Trophoblast cell (in vitro differentiated cells and primary cell): Measurements from ENCODE around the gene NECTIN4.

ENCODE experiments used
- DNase-seq, 2 donors: peaks; one replicate each; pipeline ENCODE4 v3.0.0-alpha.2; 2016
- H2AFZ ChIP-seq: 2 replicates; pipeline ENCODE4 v1.6.1; 2013; ENCODE audit warnings: low read length, moderate library complexity, mild to moderate bottlenecking; ENCODE audit not compliant: insufficient read depth, poor library complexity
- H2AK5ac ChIP-seq: 2 replicates; pipeline ENCODE4 v1.6.1; 2013; ENCODE audit warnings: mild to moderate bottlenecking, low read length
- H2BK120ac ChIP-seq: 2 replicates; pipeline ENCODE4 v1.6.1; 2013; ENCODE audit warnings: low read length, mild to moderate bottlenecking, moderate library complexity; ENCODE audit not compliant: insufficient read depth, poor library complexity
- H2BK12ac ChIP-seq: 2 replicates; pipeline ENCODE4 v1.6.1; 2013; ENCODE audit warnings: mild to moderate bottlenecking, low read length, moderate library complexity
- H2BK5ac ChIP-seq: 2 replicates; pipeline ENCODE4 v1.6.1; 2013; ENCODE audit warnings: low read length, low read depth, moderate library complexity, mild to moderate bottlenecking; ENCODE audit not compliant: poor library complexity
- H3K14ac ChIP-seq: 2 replicates; pipeline ENCODE4 v1.6.1; 2013; ENCODE audit warnings: mild to moderate bottlenecking, low read length
- H3K18ac ChIP-seq: 2 replicates; pipeline ENCODE4 v1.6.1; 2013; ENCODE audit warnings: mild to moderate bottlenecking, low read length
- H3K23ac ChIP-seq: 2 replicates; pipeline ENCODE4 v1.6.1; 2013; ENCODE audit warnings: low read length
- H3K27ac ChIP-seq: 2 replicates; pipeline ENCODE4 v1.5.1; 2013; ENCODE audit warnings: low read depth, mild to moderate bottlenecking, inconsistent platforms, low read length, moderate library complexity
- H3K27me3 ChIP-seq: 2 replicates; pipeline ENCODE4 v1.6.1; 2013; ENCODE audit warnings: inconsistent platforms, mild to moderate bottlenecking, low read length, moderate library complexity; ENCODE audit not compliant: insufficient read depth
- H3K36me3 ChIP-seq, 2 experiments: 1 replicate in 1 of 2; 2 replicates in 1 of 2; pipeline ENCODE4 v1.6.1; 2013; ENCODE audit warnings: low read length in 2 of 2, mild to moderate bottlenecking in 2 of 2, moderate library complexity in 1 of 2; ENCODE audit not compliant: insufficient read depth in 2 of 2, control insufficient read depth in 1 of 2
- H3K4ac ChIP-seq: 2 replicates; pipeline ENCODE4 v1.6.1; 2013; ENCODE audit warnings: low read depth, mild to moderate bottlenecking, low read length, moderate library complexity
- H3K4me1 ChIP-seq, 2 experiments: 1 replicate in 1 of 2; 2 replicates in 1 of 2; pipeline ENCODE4 v1.6.1; 2013; ENCODE audit warnings: low read length in 2 of 2, mild to moderate bottlenecking in 2 of 2, moderate library complexity in 1 of 2; ENCODE audit not compliant: insufficient read depth in 2 of 2, control insufficient read depth in 1 of 2
- H3K4me2 ChIP-seq: 2 replicates; pipeline ENCODE4 v1.6.1; 2013; ENCODE audit warnings: inconsistent platforms, mild to moderate bottlenecking, low read length, moderate library complexity
- H3K4me3 ChIP-seq: 2 replicates; pipeline ENCODE4 v1.5.1; 2013; ENCODE audit warnings: mild to moderate bottlenecking, low read depth, low read length, inconsistent platforms
- H3K79me1 ChIP-seq: one replicate; pipeline ENCODE4 v1.6.1; 2013; ENCODE audit warnings: low read length
- H3K79me2 ChIP-seq: 2 replicates; pipeline ENCODE4 v1.6.1; 2013; ENCODE audit warnings: low read length, mild to moderate bottlenecking; ENCODE audit not compliant: control insufficient read depth, insufficient read depth, poor library complexity
- H3K9ac ChIP-seq: 2 replicates; pipeline ENCODE4 v1.6.1; 2013; ENCODE audit warnings: mild to moderate bottlenecking, low read length
- H3K9me3 ChIP-seq: 2 replicates; pipeline ENCODE4 v1.6.1; 2013; ENCODE audit warnings: low read depth, mild to moderate bottlenecking, control low read depth, inconsistent platforms, low read length; ENCODE audit not compliant: insufficient read depth
- H4K12ac ChIP-seq: 2 replicates; pipeline ENCODE4 v1.6.1; 2013; ENCODE audit warnings: low read depth, mild to moderate bottlenecking, low read length, moderate library complexity
- H4K8ac ChIP-seq: 2 replicates; pipeline ENCODE4 v1.6.1; 2013; ENCODE audit warnings: low read depth, mild to moderate bottlenecking, low read length, moderate library complexity
- H4K91ac ChIP-seq: one replicate; pipeline ENCODE4 v1.6.1; 2013; ENCODE audit warnings: low read depth, mild to moderate bottlenecking, low read length, moderate library complexity
- WGBS: extraction: QIAGEN DNeasy Blood & Tissue Kit; methylation state at CpG from one replicate; pipeline ENCODE4 v1.1.7; 2013; ENCODE audit warnings: missing lambda C conversion rate; ENCODE audit not compliant: insufficient read length, insufficient coverage; ENCODE audit errors: extremely low coverage; 5-methylcytosine and 5-hydroxymethylcytosine counted together

NECTIN4 gene

DNA sequence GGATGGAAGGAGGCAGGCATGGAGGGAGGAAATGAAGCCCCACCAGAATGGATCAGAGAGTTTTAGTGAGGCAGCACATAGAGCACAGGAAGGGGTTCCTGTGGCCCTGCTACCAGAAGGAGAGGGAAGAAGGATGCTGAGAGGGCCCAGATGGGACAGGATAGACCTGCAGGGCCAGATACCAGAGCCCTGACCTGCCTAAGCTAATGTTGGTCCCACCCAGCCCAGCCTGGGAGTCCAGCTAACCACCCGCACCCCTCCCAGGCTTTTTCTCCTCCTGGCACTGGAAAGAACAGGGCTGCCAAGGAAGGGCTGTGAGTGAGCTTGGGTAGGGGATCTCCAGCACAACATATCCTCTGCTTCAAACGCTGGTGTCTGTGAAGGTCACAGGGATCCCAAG is 6.9 kb downstream of the NECTIN4 start:
- Histone ChIP-seq H2AFZ (no peak overlapping the region), H3K27me3 (no peaks in the 10 kb centered on the region), H3K79me1 (peaks cover 78% of the 10 kb centered on the region), H3K14ac (peak overlapping the region; percentile 59), H4K8ac (peak overlapping the region; percentile 28), H3K36me3 (peaks cover 1% of the 10 kb centered on the region in 2 experiments), H2AK5ac (peak overlapping the region; percentile 77), H3K4me2 (peak overlapping the region; percentile 31), H3K4me1 (peaks cover 68 to 78% of the 10 kb centered on the region in 2 experiments), H3K23ac (no peak overlapping the region), H4K12ac (peak overlapping the region; percentile 37), H2BK5ac (peak overlapping the region; percentile 96), H3K9me3 (peaks cover under 1% of the 10 kb centered on the region), H4K91ac (peak overlapping the region; percentile 97), H3K27ac (peak overlapping the region; percentile 99), H3K18ac (peak overlapping the region; percentile 89), H3K4ac (peak overlapping the region; percentile 18), H3K79me2 (peaks cover 24% of the 10 kb centered on the region), H3K9ac (no peak overlapping the region), H2BK120ac (peak overlapping the region; percentile 67), H2BK12ac (peak overlapping the region; percentile 92), H3K4me3 (no peak overlapping the region)
- no CpG with 5 or more reads among the region's 2 CpGs for WGBS
- DNase-seq = peak; percentile 95 to 96

DNA sequence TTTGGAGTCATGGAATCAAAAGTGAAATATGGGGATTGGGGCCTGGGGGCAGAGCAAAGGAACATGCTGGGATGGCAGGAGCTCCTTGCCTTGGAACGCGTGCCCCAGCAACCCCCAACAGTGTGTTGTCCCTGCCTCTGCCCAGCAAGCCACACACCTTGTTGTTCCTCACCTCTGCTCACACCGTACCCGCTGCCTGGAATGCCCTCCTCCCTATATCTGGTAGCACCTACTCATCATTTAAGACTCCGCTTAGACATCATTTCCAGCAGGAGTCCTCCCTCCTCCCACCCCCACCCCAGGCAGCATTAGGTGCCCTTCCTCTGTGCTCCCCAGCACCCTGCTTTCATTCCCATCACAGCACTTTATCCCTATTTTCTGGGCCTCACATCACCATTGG is 7.8 kb downstream of the NECTIN4 start:
- H3K18ac ChIP-seq = peak overlapping the region; percentile 83
- peak overlapping the region; percentile 81 for H2BK5ac ChIP-seq
- peak; percentile 55 to 68 for DNase-seq
- no peak overlapping the region for H3K9ac ChIP-seq
- H3K23ac ChIP-seq = no peak overlapping the region
- H3K36me3 ChIP-seq = peaks cover 5% of the 10 kb centered on the region in 2 experiments
- H3K4me1 ChIP-seq = peaks cover 60 to 69% of the 10 kb centered on the region in 2 experiments
- peaks cover 2% of the 10 kb centered on the region for H3K9me3 ChIP-seq
- peaks cover 70% of the 10 kb centered on the region for H3K79me1 ChIP-seq
- H4K91ac ChIP-seq = peak overlapping the region; percentile 97
- H3K27ac ChIP-seq = peak overlapping the region; percentile 81
- no peak overlapping the region for H2AFZ ChIP-seq
- peak overlapping the region; percentile 91 for H3K14ac ChIP-seq
- H3K4me2 ChIP-seq = no peak overlapping the region
- H3K4ac ChIP-seq = peak overlapping the region; percentile 66
- H2BK12ac ChIP-seq = peak overlapping the region; percentile 94
- peak overlapping the region; percentile 33 for H4K8ac ChIP-seq
- peak overlapping the region; percentile 67 for H2BK120ac ChIP-seq
- peaks cover 18% of the 10 kb centered on the region for H3K79me2 ChIP-seq
- peak overlapping the region; percentile 24 for H4K12ac ChIP-seq
- WGBS = no CpG with 5 or more reads among the region's 5 CpGs
- peak overlapping the region; percentile 98 for H2AK5ac ChIP-seq
- H3K27me3 ChIP-seq = no peaks in the 10 kb centered on the region
- no peak overlapping the region for H3K4me3 ChIP-seq

DNA sequence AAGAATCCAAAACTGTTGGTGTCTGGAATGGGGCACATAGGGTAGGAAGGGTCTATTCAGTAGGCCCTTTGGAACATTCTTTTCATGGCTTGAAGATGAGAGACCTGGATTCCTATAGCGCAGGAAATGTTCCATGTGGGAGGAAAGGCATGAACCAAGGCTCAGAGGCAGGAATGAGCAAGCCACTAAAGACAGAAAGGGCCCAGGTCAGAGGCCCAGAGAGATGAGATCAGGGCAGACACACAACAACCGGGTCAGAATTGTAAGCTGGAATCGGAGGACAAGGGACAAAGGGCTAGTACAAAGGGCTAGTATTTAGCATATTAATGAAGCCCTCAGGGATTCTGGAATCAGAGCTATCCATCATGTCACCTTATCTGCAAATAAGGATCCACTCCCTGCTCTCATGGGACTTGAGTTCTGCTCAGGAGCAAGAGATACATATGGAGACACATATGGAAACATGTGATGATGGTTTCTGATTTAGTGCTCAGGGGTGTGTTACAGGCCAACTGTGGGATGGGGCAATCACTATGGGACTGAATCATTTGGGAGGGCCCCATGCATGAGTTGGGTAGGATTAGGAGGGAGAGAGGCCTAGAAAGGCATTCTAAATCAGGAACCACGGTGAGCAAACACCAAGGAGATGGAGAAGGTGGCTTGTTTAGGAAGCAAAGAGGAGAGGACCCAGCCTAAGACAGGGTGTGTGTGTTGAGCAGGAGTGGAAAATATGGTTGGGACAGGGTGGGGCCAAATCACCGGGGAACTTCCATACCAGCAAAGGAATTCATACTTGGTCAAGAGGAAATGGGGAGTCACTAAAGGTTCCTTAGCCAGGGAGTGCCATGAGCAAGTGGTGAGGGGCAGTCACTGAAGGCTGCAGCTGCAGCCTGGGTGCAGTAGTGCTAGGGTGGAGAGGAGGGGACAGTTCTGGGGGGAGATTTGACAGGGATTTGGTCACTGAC is 8.6 kb downstream of the NECTIN4 start:
- no peak overlapping the region for H3K9ac ChIP-seq
- no peak overlapping the region for H3K23ac ChIP-seq
- peak overlapping the region; percentile 29 for H4K12ac ChIP-seq
- peak overlapping the region; percentile 63 for H2AK5ac ChIP-seq
- H4K8ac ChIP-seq = peak overlapping the region; percentile 61
- peak overlapping the region; percentile 97 for H4K91ac ChIP-seq
- H3K79me1 ChIP-seq = peaks cover 62% of the 10 kb centered on the region
- peak overlapping the region; percentile 81 for H3K27ac ChIP-seq
- H3K27me3 ChIP-seq = no peaks in the 10 kb centered on the region
- H3K4me3 ChIP-seq = no peak overlapping the region
- H3K9me3 ChIP-seq = peaks cover 2% of the 10 kb centered on the region
- peak overlapping the region; percentile 53 for H2BK12ac ChIP-seq
- H2BK5ac ChIP-seq = peak overlapping the region; percentile 60
- peak overlapping the region; percentile 71 for H3K18ac ChIP-seq
- no CpG with 5 or more reads among the region's 5 CpGs for WGBS
- H3K79me2 ChIP-seq = peaks cover 13% of the 10 kb centered on the region
- peaks cover 53 to 61% of the 10 kb centered on the region in 2 experiments for H3K4me1 ChIP-seq
- peak overlapping the region; percentile 56 for H3K14ac ChIP-seq
- peak overlapping the region; percentile 61 for H3K4ac ChIP-seq
- H2BK120ac ChIP-seq = peak overlapping the region; percentile 67
- H3K36me3 ChIP-seq = peaks cover 5 to 7% of the 10 kb centered on the region in 2 experiments
- no peak overlapping the region for H3K4me2 ChIP-seq
- peak; percentile 80 to 94 for DNase-seq
- no peak overlapping the region for H2AFZ ChIP-seq

DNA sequence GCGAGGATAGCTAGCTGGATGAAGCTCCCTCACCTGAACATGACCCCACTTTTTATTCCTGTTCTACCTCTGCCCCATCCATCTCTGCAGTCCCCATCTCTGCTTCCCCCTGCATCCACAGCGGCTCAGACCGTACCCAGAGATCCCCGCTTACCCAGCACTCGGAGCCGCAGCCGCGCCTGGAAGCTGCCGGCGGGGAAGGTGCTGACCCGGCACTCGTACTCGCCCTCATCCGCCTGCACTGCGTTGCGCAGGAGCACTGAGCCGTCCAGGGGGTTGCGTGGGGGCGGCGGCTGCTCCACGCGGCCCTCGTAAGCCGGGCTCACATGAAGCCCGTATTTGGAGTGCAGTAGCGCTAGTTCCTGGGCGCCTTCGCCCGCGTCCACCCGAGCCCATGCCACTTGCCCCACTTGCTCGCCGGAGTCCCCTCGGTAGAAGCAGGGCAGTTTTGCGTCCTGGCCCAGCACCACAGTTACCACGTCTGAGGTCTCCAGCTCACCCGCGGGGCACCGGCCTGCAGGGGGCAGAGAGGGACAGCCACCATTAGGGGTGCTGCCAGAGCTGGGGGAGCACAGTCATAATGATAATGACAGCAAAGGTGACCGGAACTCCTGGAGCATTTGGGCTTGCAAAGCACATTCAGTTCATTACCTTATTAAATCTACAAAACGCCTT is 9.8 kb downstream of the NECTIN4 start:
- Histone ChIP-seq H3K4ac (peak overlapping the region; percentile 2), H2AFZ (no peak overlapping the region), H2BK120ac (peak overlapping the region; percentile 67), H3K27ac (peak overlapping the region; percentile 81), H2BK12ac (peak overlapping the region; percentile 0), H3K79me2 (peaks cover 9% of the 10 kb centered on the region), H3K27me3 (no peaks in the 10 kb centered on the region), H3K18ac (peak overlapping the region; percentile 2), H2BK5ac (peak overlapping the region; percentile 5), H3K79me1 (peaks cover 53% of the 10 kb centered on the region), H3K9ac (no peak overlapping the region), H3K14ac (peak overlapping the region; percentile 56), H3K4me2 (no peak overlapping the region), H3K4me1 (peaks cover 47 to 55% of the 10 kb centered on the region in 2 experiments), H3K23ac (no peak overlapping the region), H3K4me3 (no peak overlapping the region), H3K36me3 (peaks cover 10 to 11% of the 10 kb centered on the region in 2 experiments), H2AK5ac (peak overlapping the region; percentile 64), H3K9me3 (peaks cover 2% of the 10 kb centered on the region), H4K8ac (no peak overlapping the region), H4K12ac (no peak overlapping the region), H4K91ac (peak overlapping the region; percentile 97)
- no CpG with 5 or more reads among the region's 41 CpGs for WGBS
- DNase-seq = no peak
